Caco-2 (cell line): ENCODE data around the gene TTC31. TPM values are rescaled to one million over a fixed set of nuclear protein-coding genes. Genes with fewer than 3 reads are reported as not detected.

Experiments used
- BruUV-seq: library from RNA; stranded (reverse); fragments of 400-500 nt; replicated peaks from 2 replicates; lab custom pipeline; 2021; lab: Mats Ljungman, UMichigan
- CTCF ChIA-PET: fragments of 300-600 bp; sonication (Branson Sonifier 250); formaldehyde crosslinking; loops from one replicate; lab custom pipeline; 2022; ENCODE audit warnings: antibody characterized with exemption; lab: Charles Lee
- POLR2A ChIA-PET: fragments of 300-600 bp; sonication (Branson Sonifier 250); formaldehyde crosslinking; loops from one replicate; lab custom pipeline; 2022; ENCODE audit warnings: antibody characterized with exemption; lab: Charles Lee
- DNase-seq, 2 experiments: peaks; one replicate each; pipeline versions ENCODE4 v3.0.0 to v3.0.0-alpha.2; 2020 to 2022
- H3K27me3 ChIP-seq: replicated peaks from 2 replicates; pipeline ENCODE4 v1.6.0; 2011; ENCODE audit warnings: low read length; ENCODE audit not compliant: control insufficient read depth, insufficient read depth
- H3K36me3 ChIP-seq: 2 replicates; pipeline ENCODE4 v1.5.1; 2011; ENCODE audit warnings: low read length; ENCODE audit not compliant: control insufficient read depth, insufficient read depth
- H3K4me1 ChIP-seq: fragments of 250-450 bp; sonication (Bioruptor Pico); 2 replicates; pipeline ENCODE4 v1.5.1; 2020; ENCODE audit warnings: mild to moderate bottlenecking
- H3K4me3 ChIP-seq: 2 replicates; pipeline ENCODE4 v1.5.1; 2011; ENCODE audit warnings: low read depth, mild to moderate bottlenecking, control low read depth, low read length
- H3K9me3 ChIP-seq: fragments of 250-450 bp; sonication (Bioruptor Pico); 2 replicates; pipeline ENCODE4 v1.5.1; 2020; ENCODE audit warnings: mild to moderate bottlenecking, moderate library complexity
- H3K27ac Mint-ChIP-seq: one replicate; pipeline ENCODE4 v1.8.0; 2022; ENCODE audit warnings: mixed read lengths; ENCODE audit not compliant: unreplicated experiment
- H3K27me3 Mint-ChIP-seq: one replicate; pipeline ENCODE4 v1.8.0; 2022; ENCODE audit warnings: mixed read lengths; ENCODE audit not compliant: insufficient read depth, unreplicated experiment
- H3K36me3 Mint-ChIP-seq: one replicate; pipeline ENCODE4 v1.8.0; 2022; ENCODE audit warnings: mild to moderate bottlenecking, mixed read lengths; ENCODE audit not compliant: insufficient read depth, unreplicated experiment
- H3K4me1 Mint-ChIP-seq: one replicate; pipeline ENCODE4 v1.8.0; 2022; ENCODE audit warnings: low read depth, mixed read lengths; ENCODE audit not compliant: unreplicated experiment
- H3K4me3 Mint-ChIP-seq: one replicate; pipeline ENCODE4 v1.8.0; 2022; ENCODE audit warnings: mild to moderate bottlenecking, moderate library complexity, mixed read lengths; ENCODE audit not compliant: unreplicated experiment
- H3K9me3 Mint-ChIP-seq: one replicate; pipeline ENCODE4 v1.8.0; 2022; ENCODE audit warnings: mixed read lengths; ENCODE audit not compliant: unreplicated experiment
- CTCF ChIP-seq, 2 experiments: fragments of 200-600 bp in 1 of 2; IDR thresholded peaks; 1 replicate in 1 of 2; 2 replicates in 1 of 2; pipeline versions ENCODE4 v1.5.1 to v1.8.0; 2011 to 2022; ENCODE audit warnings: antibody characterized with exemption in 1 of 2, control low read depth in 1 of 2, inconsistent platforms in 1 of 2, low read depth in 1 of 2, low read length in 1 of 2, mild to moderate bottlenecking in 1 of 2, moderate library complexity in 1 of 2; ENCODE audit not compliant: insufficient read depth in 1 of 2, severe bottlenecking in 1 of 2, unreplicated experiment in 1 of 2
- intact Hi-C: fragments of 100-400 bp; cut with micrococcal nuclease; formaldehyde crosslinking; loops from one replicate; pipeline ENCODE4 v1.10.0; 2022; ENCODE audit not compliant: unreplicated experiment
- total RNA-seq: library from RNA; stranded (reverse); gene quantifications from 2 replicates; pipeline ENCODE4 v1.2.3, GENCODE V29; 2022

Gene TTC31
- total RNA-seq, 1 experiment from 2014 or later = 32.4 TPM

GRCh38 chr2:74515271-74515980 lies 32.5 kb downstream of the TTC31 start:
- H3K27me3 ChIP-seq = no peaks in the 10 kb centered on the region
- no peak for TF ChIP-seq CTCF (IDR thresholded peaks at IDR 0.05; ENCODE audit: insufficient read depth in 1 of 2, low read depth in 1 of 2, low read length in 1 of 2, severe bottlenecking in 1 of 2, unreplicated experiment in 1 of 2)
- POLR2A ChIA-PET = interaction anchor here (1.1 kb wide), 1 partner anchor 15 kb away, joined by 5 read pairs; the partner anchor contains the start of gene HTRA2
- Mint-ChIP-seq H3K27me3 (peaks cover 8% of the 10 kb centered on the region), H3K4me1 (no peaks in the 10 kb centered on the region), H3K27ac (peak overlapping the region; percentile 34), H3K36me3 (peaks cover 4% of the 10 kb centered on the region), H3K9me3 (no peaks in the 10 kb centered on the region), H3K4me3 (peak overlapping the region; percentile 72)
- no TSS peak for BruUV-seq
- H3K4me3 ChIP-seq = peak overlapping the region; percentile 60
- H3K4me1 ChIP-seq = no peaks in the 10 kb centered on the region
- peak in 1 of 2 experiments; percentile 50 for DNase-seq
- no peaks in the 10 kb centered on the region for H3K36me3 ChIP-seq
- CTCF ChIA-PET = interaction anchor here (1.0 kb wide), 1 partner anchor 33 kb away, joined by 3 read pairs; the partner anchor contains the start of genes CCDC142 and TTC31
- H3K9me3 ChIP-seq = no peaks in the 10 kb centered on the region
- intact Hi-C loops = no loop called here

- H3K9me3 ChIP-seq = no peaks in the 10 kb centered on the region
- peak overlapping the region; percentile 60 for H3K4me3 ChIP-seq
- H3K4me1 Mint-ChIP-seq = no peaks in the 10 kb centered on the region
- DNase-seq = peak; percentile 81 to 87
- H3K36me3 ChIP-seq = no peaks in the 10 kb centered on the region
- H3K27me3 Mint-ChIP-seq = peaks cover 8% of the 10 kb centered on the region
- H3K27me3 ChIP-seq = no peaks in the 10 kb centered on the region
- POLR2A ChIA-PET = interaction anchor here (0.8 to 1.1 kb wide), 2 partner anchors 14 to 22 kb away, joined by 3 to 5 read pairs; partner anchors contain the start of gene HTRA2
- BruUV-seq = no TSS peak
- peak overlapping the region; percentile 72 for H3K4me3 Mint-ChIP-seq
- no peak for TF ChIP-seq CTCF (IDR thresholded peaks at IDR 0.05; ENCODE audit: insufficient read depth in 1 of 2, low read depth in 1 of 2, low read length in 1 of 2, severe bottlenecking in 1 of 2, unreplicated experiment in 1 of 2)
- H3K9me3 Mint-ChIP-seq = no peaks in the 10 kb centered on the region
- H3K27ac Mint-ChIP-seq = peak overlapping the region; percentile 2
- H3K36me3 Mint-ChIP-seq = no peaks in the 10 kb centered on the region
- CTCF ChIA-PET = interaction anchor here (0.9 to 1.0 kb wide), 2 partner anchors 13 to 34 kb away, joined by 3 read pairs; partner anchors contain the start of genes CCDC142 and TTC31
- intact Hi-C loops = loop anchor here (1.0 kb wide), 1 partner anchor 13 kb away; the partner anchor contains the start of genes AUP1 and HTRA2
- H3K4me1 ChIP-seq = no peaks in the 10 kb centered on the region
Observed at GRCh38 chr2:74515981-74516633, 33.2 kb downstream of the TTC31 start.

DNA sequence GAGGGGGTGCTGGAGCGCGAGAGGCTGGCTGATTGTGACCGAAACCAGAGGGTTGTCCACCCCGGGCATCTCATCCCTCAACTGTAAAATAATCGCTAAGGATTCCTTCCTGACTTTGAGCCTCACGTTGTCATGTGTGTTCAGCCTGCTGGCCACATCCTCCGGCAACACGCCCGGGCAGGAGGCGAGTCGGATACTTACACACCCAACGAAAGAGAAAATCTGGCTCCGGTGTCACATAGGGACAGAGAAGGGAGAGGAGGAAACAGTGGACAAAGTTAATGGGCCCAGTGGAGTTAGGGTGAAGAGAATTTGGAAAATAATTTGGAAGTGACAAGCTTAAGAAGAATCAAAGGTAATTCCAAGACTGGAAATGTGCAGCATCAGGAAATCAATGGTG lies 33.8 kb downstream of the TTC31 start:
- no peaks in the 10 kb centered on the region for H3K4me1 ChIP-seq
- H3K27me3 Mint-ChIP-seq = peaks cover 8% of the 10 kb centered on the region
- intact Hi-C loops = loop anchor here (1.0 kb wide), 1 partner anchor 13 kb away; the partner anchor contains the start of genes AUP1 and HTRA2
- no peak for TF ChIP-seq CTCF (IDR thresholded peaks at IDR 0.05; ENCODE audit: insufficient read depth in 1 of 2, low read depth in 1 of 2, low read length in 1 of 2, severe bottlenecking in 1 of 2, unreplicated experiment in 1 of 2)
- peak overlapping the region; percentile 60 for H3K4me3 ChIP-seq
- no peaks in the 10 kb centered on the region for H3K9me3 Mint-ChIP-seq
- BruUV-seq = TSS peak; percentile 41
- no peaks in the 10 kb centered on the region for H3K27me3 ChIP-seq
- ChIA-PET CTCF (interaction anchor here (0.9 to 1.0 kb wide), 2 partner anchors 13 to 34 kb away, joined by 3 read pairs; partner anchors contain the start of genes CCDC142 and TTC31), POLR2A (interaction anchor here (0.8 to 1.1 kb wide), 2 partner anchors 13 to 21 kb away, joined by 3 to 5 read pairs; partner anchors contain the start of gene HTRA2)
- DNase-seq = no peak
- no peaks in the 10 kb centered on the region for H3K4me1 Mint-ChIP-seq
- H3K9me3 ChIP-seq = no peaks in the 10 kb centered on the region
- H3K27ac Mint-ChIP-seq = peak overlapping the region; percentile 2
- peak overlapping the region; percentile 72 for H3K4me3 Mint-ChIP-seq
- no peaks in the 10 kb centered on the region for H3K36me3 Mint-ChIP-seq
- no peaks in the 10 kb centered on the region for H3K36me3 ChIP-seq
